Measurements from ENCODE around the gene SERTAD4.

SERTAD4 gene

GRCh38 chr1:210293171-210293607 lies 60.6 kb downstream of the SERTAD4 start:
- Histone ChIP-seq H3K4me1 (ENCODE audit: insufficient read depth, poor library complexity, severe bottlenecking) (no peaks in the 10 kb centered on the region), H3K36me3 (ENCODE audit: low read depth) (no peaks in the 10 kb centered on the region), H3K4me3 (ENCODE audit: severe bottlenecking) (no peak overlapping the region), H3K27me3 (ENCODE audit: insufficient read depth, poor library complexity, severe bottlenecking) (no peaks in the 10 kb centered on the region), H3K27ac (ENCODE audit: poor library complexity, severe bottlenecking) (no peak overlapping the region), H3K9me3 (ENCODE audit: severe bottlenecking) (no peaks in the 10 kb centered on the region)
- TF ChIP-seq, protein P1, sequence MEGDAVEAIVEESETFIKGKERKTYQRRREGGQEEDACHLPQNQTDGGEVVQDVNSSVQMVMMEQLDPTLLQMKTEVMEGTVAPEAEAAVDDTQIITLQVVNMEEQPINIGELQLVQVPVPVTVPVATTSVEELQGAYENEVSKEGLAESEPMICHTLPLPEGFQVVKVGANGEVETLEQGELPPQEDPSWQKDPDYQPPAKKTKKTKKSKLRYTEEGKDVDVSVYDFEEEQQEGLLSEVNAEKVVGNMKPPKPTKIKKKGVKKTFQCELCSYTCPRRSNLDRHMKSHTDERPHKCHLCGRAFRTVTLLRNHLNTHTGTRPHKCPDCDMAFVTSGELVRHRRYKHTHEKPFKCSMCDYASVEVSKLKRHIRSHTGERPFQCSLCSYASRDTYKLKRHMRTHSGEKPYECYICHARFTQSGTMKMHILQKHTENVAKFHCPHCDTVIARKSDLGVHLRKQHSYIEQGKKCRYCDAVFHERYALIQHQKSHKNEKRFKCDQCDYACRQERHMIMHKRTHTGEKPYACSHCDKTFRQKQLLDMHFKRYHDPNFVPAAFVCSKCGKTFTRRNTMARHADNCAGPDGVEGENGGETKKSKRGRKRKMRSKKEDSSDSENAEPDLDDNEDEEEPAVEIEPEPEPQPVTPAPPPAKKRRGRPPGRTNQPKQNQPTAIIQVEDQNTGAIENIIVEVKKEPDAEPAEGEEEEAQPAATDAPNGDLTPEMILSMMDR (IDR thresholded peaks at IDR 0.05; ENCODE audit: poor library complexity, severe bottlenecking) = no peak
- DNase-seq (ENCODE audit: low spot score) = no peak
- no peak for ATAC-seq (ENCODE audit: low read depth)

DNA sequence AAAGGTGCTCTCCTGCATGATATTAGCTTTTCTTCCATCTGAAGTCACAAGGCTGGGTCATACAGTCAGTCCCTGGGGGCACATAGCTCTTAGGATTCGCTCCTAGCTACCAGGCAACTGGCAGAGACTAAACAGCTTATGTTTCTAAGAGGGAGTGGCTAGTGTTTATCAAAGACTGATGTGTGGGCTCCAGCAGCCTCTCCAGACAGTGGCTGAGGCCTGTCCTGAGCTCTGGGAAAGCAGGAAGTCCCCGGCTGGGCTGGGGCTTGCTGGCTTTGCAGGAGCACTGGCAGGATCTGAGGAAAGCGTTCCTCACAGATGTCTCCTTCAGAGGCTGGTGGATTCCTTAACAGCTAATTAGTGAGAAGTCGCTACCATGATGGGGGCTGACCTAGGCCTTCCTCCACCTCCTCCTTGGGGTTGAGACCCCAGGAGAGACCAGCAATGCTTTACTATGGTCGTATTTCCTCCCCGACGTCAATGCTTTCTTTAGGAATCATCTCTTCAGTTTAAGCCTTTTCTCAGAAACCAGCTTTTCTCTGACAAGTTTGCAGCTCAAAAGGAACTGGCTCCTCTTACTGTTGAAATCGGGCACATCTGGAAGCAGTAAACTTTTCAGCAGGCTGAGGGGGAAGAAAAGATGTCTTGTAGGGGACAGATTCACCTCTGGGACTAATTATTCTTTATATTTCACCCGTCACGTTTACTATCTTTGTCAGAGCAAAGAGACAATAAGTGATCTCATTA lies 62.6 kb downstream of the SERTAD4 start:
- TF ChIP-seq, protein P1 (IDR thresholded peaks at IDR 0.05; ENCODE audit: poor library complexity, severe bottlenecking) = no peak
- H3K36me3 ChIP-seq (ENCODE audit: low read depth) = no peaks in the 10 kb centered on the region
- no peak overlapping the region for H3K27ac ChIP-seq (ENCODE audit: poor library complexity, severe bottlenecking)
- ATAC-seq (ENCODE audit: low read depth) (no peak), DNase-seq (ENCODE audit: low spot score) (no peak)
- H3K4me3 ChIP-seq (ENCODE audit: severe bottlenecking) = no peak overlapping the region
- no peaks in the 10 kb centered on the region for H3K4me1 ChIP-seq (ENCODE audit: insufficient read depth, poor library complexity, severe bottlenecking)
- no peaks in the 10 kb centered on the region for H3K9me3 ChIP-seq (ENCODE audit: severe bottlenecking)
- H3K27me3 ChIP-seq (ENCODE audit: insufficient read depth, poor library complexity, severe bottlenecking) = no peaks in the 10 kb centered on the region
